ENCODE results near the gene KRT77.

KRT77 gene

DNA sequence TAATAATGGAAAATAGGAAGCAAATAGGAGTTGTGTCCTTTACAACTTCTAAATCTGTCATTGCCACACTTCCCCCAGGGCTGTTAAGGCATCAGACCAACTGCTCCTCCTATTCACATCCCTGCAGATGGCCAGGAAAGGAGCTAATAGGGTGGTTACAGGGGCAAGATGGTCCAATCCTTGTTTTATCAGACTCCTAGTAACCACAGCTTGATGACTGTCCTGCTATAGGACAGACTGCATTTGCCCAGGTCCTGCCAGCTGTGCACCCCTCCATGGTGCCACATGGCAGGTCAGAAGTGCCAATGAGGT is 40.5 kb downstream of the KRT77 start:
- DNase-seq (ENCODE audit: low spot score) = no peak
- TF ChIP-seq, protein P1, sequence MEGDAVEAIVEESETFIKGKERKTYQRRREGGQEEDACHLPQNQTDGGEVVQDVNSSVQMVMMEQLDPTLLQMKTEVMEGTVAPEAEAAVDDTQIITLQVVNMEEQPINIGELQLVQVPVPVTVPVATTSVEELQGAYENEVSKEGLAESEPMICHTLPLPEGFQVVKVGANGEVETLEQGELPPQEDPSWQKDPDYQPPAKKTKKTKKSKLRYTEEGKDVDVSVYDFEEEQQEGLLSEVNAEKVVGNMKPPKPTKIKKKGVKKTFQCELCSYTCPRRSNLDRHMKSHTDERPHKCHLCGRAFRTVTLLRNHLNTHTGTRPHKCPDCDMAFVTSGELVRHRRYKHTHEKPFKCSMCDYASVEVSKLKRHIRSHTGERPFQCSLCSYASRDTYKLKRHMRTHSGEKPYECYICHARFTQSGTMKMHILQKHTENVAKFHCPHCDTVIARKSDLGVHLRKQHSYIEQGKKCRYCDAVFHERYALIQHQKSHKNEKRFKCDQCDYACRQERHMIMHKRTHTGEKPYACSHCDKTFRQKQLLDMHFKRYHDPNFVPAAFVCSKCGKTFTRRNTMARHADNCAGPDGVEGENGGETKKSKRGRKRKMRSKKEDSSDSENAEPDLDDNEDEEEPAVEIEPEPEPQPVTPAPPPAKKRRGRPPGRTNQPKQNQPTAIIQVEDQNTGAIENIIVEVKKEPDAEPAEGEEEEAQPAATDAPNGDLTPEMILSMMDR (IDR thresholded peaks at IDR 0.05; ENCODE audit: extremely low read depth, missing control alignments) = no peak

GRCh38 chr12:52662093-52662917 is 41.0 kb downstream of the KRT77 start:
- DNase-seq (ENCODE audit: low spot score) = no peak
- TF ChIP-seq, protein P1 (IDR thresholded peaks at IDR 0.05; ENCODE audit: extremely low read depth, missing control alignments) = no peak

DNA sequence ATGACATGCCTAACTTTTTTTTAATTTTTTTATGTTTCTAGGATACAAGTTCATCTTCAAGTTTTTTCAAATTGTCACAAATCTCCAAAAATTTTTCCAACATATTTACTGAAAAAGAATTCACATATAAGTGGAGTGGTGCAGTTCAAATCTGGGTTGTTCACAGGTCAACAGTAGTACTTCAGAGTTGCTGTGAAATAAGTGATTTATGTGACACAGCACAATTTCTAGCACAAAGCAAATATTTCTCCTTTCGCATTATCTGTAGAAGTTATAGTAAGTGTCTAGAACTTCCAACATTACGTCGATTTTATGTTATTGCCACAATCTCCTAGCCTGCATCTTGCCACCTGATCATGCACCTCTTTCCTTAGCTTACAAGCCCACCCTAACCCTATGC is 41.7 kb downstream of the KRT77 start:
- TF ChIP-seq, protein P1 (IDR thresholded peaks at IDR 0.05; ENCODE audit: extremely low read depth, missing control alignments) = no peak
- DNase-seq (ENCODE audit: low spot score) = no peak

DNA sequence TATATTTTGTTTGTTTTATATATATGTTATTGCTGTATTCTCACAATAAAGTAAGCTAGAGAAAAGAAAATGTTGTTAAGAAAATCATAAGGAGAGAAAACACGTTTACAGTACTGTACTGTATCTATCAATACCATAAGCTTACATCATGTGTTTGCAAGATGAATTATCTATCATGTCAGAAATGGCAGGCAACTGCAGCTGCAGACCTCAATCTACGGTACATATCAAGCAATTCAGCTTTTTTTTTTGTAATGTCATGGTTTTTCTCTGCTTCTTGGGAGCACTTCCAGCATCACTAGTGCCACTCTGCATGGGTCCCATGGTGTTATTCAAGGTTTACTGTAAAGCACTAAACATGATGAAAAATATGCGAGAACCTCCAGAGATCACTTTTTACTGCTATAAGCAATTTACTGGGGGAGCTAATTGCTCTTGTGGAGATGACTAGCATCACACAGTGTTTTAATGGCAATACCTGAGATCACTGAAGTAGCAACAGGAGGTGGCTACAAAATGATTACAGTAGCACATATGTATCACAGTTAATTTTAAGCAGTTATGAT is 42.3 kb downstream of the KRT77 start:
- no peak for DNase-seq (ENCODE audit: low spot score)
- TF ChIP-seq, protein P1 (IDR thresholded peaks at IDR 0.05; ENCODE audit: extremely low read depth, missing control alignments) = no peak

GRCh38 chr12:52659951-52660350 is 43.4 kb downstream of the KRT77 start:
- DNase-seq (ENCODE audit: low spot score) = no peak
- TF ChIP-seq, protein P1 (IDR thresholded peaks at IDR 0.05; ENCODE audit: extremely low read depth, missing control alignments) = no peak

DNA sequence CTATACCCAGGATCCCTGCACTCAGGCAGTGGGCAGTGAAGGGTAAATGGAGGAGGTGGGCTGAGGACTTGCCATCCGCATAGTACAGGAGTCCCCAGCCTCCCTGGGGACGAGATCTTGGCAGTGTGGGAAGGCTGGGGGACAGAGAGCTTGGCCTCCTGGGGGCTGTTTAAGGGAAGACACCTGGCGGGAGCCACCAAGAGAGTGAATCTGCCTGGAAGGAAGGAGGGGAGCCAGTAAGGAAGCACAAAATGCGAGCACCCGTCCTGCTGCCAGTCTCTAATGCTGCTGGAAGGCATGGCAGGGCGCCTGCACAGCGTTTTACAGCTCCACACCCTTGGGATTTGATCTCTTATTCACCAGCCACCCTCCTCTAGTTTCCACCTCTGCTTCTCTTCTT is 43.9 kb downstream of the KRT77 start:
- TF ChIP-seq, protein P1 (IDR thresholded peaks at IDR 0.05; ENCODE audit: extremely low read depth, missing control alignments) = no peak
- no peak for DNase-seq (ENCODE audit: low spot score)

GRCh38 chr12:52658196-52658595 is 45.1 kb downstream of the KRT77 start:
- DNase-seq (ENCODE audit: low spot score) = no peak
- TF ChIP-seq, protein P1 (IDR thresholded peaks at IDR 0.05; ENCODE audit: extremely low read depth, missing control alignments) = no peak

Measured in GM20000 (cell line).